ENCODE data around the gene FAM193B.
"Not testable (repeated sequence)": the region's sequence is repeated elsewhere in the genome, so short reads cannot be mapped to it uniquely, and the experiment has no call there.

The FAM193B gene

DNA sequence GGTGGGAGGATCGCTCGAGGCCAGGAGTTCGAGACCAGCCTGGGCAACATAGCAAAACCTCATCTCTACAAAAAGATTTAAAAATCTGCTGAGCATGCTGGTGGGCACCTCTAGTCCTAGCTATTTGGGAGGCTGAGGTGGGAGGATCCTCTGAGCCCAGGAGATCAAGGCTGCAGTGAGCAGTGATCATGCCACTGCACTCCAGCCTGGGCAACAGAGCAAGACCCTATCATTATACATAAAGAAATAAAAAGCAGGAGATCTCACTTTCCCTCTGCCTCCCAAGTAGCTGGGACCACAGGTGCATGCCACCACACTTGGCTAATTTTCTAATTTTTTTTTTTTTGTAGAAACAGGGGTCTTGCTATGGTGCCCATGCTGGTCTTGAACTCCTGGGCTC is 68.6 kb downstream of the FAM193B start:
- not testable (repeated sequence) for DNase-seq (ENCODE audit: low spot score)

DNA sequence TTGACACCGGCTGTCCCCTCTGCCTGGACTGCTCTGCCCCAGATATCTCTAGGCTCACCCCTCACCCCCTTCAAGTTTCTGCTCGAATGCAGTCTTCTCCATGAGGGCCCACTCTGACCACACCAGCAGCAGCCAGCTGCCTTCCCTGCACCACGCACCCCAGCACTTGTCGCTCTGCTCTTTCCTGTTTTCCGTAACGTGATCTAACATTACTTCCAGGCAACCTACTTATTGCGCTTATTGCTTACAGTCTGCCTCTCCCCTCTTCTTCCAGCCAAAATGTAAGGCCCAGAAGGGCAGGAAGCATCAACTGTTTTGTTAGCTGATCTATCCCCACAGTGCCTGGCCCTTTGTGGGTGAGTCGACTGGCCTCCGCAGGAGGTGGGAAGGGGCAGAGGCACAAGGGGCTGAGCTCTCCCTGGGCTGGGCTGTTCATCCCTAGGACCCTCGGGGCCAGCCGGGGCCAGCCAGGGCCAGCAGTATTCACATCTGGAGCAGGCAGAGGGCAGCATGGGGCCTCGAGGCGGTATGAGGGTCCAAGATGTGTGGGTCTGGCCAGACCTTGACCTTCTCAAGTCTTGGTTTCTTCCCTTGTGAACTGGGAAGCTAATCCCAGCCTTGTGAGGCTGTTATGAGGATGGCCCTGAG is 69.3 kb downstream of the FAM193B start:
- no peak for DNase-seq (ENCODE audit: low spot score)

DNA sequence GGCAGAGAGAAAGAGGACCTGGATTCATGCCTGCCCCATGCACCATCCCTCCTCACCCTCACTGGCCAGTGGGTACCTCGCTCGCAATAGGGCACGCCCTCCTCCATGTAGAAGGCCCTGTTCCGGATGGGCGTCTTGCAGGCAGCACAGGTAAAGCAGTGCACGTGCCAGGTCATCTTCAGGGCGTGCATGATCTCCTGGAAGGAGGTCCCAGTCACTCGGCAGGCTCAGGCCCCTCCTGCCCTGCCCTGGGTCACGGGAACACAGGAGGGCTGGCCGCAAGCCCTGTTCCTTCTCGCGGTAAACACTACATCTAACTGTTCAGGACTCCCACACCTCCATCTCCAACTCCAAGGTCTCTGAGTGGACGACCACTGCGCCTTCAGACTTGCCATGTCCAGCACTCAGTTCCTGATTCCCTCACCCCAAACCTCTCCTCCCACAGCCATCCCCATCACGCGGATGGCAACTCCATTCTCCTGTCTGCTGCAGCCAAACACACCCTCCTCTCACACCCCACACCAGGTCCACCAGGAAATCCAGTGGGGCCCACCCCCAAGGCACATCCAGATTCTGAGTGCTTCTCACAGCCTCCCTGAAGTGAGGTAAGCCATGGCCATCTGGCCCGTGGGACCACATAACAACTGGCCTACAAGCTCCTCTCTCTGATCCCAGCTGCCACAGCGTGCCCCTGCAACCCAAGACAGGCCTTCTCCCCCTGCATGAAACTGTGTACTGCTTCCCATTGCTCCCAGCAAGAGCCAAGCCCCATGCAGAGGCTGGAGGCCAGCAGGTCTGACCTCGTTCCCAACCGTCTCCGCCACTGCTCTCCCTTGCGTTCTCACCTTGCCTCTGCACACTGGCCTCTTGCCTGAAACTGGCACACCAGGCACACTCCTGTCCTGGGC is 70.1 kb downstream of the FAM193B start:
- no peak for DNase-seq (ENCODE audit: low spot score)

DNA sequence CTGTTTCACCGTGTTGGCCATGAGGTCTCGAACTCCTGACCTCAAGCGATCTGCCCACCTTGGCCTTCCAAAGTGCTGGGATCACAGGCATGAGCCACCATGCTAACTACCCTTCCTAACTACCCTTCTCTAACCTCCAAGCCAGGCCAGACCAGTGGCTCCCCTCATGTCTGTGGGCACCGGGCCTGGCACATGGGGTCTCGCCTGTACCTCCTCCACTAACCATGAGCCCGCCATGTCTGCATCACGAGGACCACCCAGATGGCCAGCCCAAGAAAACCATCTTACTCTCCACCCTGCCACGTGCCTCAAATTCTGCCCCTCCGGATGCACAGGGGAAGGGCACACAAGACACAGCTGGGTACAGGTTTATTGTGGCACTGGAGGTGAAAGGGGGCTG is 71.3 kb downstream of the FAM193B start:
- DNase-seq (ENCODE audit: low spot score), result no peak

DNA sequence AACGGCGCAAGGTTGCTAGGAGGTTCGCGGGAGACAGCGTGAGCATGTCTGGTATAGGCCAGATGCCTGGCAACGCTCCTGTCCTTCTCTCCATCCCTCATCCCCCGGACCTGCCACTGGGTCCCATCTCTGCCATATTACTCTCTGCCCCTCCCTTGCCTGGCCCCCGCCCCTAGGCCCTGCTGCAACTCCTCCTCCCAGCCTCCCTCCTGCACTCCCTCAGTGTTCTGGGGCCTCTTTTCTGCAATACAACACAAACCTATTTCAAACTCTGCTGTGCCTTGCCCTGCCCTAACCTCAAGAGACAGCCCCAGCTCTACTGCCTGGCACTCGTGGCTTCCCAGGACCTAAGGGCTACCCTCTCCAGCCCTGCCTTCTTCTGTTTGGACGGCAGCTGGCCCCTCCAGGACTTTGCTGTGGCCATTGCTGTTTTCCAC is 72.0 kb downstream of the FAM193B start:
- DNase-seq (ENCODE audit: low spot score), result no peak

DNA sequence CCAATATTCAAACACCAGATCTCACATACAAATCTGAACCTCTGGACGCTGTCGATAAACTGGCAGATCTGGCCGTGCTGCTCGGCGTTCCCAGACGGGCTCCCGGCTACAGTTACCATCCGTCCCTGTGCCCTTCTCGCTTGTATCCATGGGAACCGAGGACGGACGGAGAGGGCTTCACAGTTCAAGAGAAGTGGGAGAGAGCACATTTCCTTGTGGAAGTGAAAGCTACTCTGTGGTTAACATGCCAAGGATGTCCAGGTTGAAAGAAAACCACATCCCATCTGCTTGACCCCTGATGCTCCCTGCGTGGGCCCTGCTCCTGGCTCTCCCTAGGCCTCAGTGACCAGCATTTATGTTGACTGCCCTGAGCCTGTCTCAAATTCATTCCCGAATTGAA is 74.6 kb downstream of the FAM193B start:
- no peak for DNase-seq (ENCODE audit: low spot score)

DNA sequence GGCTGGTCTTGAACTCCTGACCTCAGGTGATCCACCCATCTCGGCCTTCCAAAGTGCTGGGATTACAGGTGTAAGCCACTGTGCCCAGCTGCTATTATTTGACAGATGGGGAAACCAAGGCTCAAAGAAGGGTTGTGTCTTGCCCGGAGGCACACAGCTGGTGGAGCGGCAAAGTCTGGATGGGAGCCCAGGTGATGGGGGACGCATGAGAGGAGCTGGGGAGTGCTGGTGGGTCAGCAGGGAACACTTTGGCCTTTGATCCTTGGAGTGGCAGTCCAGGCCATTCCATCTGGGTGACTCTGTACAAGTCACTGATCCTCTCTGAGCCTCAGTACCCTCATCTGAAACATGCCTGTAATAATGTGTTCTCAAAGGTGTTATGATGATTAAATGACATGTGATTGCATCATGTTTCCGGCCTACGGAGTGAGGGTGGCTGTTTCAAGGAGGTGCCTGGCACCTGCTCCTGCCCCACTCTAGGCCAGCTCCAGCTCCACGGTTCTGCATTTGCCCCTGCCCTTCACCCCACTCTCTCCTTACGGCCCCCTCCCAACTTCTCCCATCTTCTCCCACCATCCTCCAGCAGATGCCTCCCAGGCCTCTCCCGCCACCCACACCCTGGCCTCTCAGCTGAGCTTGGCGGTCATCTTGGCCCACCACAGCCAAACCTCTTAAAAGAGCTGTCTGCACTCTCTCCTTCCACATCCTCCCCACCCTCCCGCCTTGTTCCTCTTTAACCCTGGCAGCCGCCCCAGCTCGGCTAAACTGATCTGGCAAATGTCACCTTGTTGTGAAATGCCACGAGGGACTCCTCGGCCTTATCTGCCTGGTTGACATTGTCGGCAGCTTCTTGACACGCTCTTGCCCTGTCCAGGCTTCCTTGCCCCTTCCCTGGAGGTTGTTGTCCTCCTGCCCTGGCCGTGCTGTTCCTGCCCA is 75.4 kb downstream of the FAM193B start:
- DNase-seq (ENCODE audit: low spot score), result no peak

DNA sequence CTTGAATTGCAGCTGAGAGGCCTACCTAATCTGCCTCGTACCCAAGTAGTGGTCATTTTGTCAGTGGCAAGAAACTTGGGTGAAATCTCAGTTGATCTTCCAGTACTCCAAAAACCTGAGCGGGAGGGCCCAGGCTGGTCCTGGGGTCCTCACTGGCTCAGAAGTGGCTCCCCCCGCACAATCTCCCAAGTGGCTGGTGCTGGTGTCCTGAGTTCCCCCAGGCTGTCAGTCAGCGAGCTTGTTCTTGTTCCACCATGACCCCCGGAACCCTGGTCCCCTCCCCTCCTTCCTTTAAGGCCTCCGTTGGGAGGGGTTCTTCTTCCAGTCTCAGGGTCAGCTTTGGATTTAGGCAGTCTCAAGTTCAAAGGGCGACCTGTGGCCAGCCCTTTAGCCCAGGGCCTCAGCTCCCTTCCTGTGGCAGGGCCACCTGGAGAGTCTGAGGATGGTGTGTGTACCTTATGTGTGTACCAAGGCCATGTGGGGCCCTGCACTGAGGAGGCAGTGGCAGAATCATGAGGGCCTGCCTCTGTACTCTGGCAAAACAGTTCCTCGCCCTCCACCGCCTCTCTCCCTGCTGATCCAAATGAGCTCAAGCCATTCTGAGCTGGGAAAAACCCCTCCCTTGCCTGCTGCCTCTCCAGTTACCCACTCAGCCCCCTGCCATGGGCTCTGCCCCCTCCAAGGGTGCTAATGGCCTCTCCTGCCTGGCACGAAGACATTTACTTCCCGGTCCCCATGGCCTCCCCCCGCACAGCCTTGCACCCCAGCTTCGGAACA is 76.5 kb downstream of the FAM193B start:
- DNase-seq (ENCODE audit: low spot score), result no peak

DNA sequence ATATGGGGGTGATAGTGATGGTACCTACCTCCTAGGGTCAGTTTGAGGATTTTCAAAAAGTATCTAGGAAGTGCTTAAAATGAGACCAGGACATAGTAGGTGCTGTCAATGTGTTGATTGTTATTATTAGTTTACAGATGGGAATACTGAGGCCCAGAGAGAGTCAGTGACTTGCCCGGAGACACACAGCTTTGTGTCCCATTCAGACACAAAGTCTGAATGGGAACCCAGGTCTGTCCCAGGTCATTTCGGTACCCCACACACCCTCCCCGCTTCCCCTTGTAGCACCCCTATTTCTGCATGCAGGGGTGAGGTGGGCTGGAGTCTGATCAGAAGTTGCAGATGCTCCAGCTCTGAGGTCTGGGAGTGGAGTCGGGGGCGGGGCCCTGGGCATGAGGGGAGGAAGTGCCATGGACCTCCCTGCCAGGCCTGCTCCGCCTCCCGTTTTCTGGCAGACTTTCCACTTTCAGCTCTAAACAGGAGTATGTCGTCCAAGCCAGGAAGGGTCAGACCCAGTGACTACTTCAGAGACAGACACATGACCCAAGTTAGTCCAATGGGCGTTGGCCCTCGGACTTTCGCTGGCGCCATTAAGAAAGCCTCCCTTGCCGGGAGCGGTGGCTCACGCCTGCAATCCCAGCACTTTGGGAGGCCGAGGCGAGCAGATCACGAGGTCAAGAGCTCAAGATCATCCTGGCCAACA is 77.7 kb downstream of the FAM193B start:
- DNase-seq (ENCODE audit: low spot score), result no peak

DNA sequence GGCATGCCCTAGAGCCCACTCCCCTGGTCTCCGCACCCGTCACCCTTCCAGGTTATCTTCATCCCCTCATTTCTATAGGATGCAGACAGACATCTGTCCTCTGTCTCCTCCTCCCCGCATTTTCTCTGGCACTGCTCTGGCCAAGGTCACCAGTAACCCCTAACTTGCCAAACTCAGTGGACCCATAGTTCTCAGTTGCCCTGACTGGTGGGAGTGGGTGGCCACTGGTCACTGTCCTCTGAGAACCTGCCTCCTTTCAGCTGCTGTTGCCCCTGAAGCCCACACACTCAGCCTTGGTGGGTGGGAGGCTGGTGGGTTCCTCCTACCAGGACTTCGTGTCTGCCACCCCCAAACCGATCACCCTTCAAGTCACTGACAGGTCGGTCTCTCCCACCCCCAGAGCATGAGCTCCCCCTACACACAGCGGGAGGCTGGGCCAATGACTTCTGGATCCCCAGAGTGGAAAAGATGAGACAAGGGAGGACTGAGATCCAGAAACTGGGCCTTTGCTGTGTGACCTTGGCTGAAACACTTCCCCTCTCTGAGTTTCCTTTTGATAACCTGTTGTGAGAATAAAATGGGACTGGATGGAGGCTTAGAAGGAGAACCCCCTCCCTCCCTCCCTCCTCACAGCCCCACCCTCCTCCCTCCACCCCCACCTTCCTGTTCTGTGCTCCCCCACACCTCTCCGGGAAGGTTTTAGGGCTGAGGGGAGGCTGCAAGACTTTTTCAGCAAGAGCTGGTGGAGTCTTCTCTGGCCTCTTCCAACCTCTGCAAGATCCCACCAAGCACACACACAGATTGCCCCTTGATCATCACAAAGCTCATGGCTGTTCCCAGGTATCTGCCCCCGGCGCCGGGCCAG is 78.6 kb downstream of the FAM193B start:
- no peak for DNase-seq (ENCODE audit: low spot score)

DNA sequence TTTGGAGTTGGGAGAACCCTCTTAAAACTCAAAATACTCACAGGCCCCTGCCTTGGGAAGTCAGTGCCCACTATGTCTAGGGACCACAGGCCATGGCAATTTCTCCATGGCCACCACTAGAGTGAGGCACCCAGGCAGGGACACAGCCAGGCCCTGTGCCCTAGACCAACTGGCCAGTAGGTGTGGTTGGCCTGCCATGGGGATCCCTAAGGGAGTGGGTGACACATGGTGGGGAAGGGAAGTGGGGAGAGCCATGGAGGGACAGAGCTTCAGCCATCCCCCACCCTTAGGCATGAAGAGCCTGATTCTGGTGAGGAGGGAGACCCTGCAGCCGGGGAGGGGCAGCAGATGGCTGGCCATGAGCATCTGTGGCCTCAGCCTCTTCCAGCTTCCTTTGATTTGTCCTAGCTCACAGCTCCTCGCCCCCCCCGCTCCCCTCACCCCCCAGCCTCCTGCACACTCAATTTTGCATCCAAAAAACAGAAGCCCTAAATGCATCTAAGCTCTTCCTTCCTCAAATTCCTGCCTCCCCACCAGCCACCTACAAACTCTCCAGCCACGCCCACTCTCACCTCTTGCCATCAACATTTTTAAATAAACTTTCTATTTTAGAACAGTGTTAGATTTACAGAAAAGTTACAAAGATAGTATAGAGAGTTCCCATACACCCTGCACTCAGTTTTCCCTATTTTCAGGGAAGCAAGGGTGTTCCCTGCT is 79.4 kb downstream of the FAM193B start:
- no peak for DNase-seq (ENCODE audit: low spot score)

DNA sequence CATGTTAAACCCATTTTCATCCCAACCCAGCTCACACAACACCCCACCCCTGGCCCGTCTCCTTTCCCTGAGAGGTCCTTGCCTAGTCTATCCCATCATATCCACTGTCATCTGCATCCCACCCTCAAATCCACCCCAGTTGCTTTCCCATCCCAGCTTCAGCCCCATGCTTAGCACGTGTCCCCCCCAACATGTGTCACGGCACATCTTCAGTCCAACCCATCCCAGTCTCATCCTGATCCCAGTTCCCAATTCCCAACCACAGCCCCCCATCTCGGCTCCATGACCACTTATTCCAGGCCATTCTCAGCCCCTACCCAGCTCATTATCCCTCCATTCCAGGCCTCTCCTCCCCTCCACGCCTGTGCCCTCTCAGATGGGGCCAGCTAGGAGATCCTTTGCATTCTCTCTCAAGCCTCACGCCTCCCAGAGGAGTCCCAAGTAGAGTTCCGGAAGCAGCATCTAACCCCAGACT is 80.3 kb downstream of the FAM193B start:
- no peak for DNase-seq (ENCODE audit: low spot score)

DNA sequence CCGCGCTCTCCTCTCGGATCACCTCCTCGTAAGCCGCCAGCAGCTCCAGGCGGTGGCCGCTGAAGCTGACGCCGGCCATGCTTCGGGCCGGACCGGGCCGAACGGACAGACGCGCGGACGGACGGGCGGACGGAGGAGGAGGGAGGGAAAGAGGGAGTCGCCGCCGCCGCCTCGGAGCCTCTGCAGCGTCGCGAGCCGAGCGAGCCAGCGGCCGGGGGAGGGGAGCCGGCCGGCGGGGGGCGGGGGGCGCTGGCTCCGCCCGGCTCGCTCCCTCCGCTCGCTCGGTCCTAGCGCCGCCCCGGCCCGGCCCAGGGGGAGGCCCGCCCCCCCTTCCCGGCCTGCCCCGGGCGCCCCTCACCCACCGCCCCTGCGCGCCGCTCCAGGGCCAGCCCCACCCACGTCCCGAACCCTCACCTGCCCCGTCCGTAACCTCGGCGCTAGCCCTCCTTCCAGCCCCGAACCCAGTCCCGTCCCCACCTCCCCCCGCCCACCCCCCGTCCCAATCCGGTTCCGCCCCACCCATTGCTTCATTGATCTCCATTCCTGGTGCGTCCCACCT is 80.8 kb downstream of the FAM193B start, which contains the start of gene DBN1:
DBN1 (minus strand) TSS at position 192 of the 559 bp plus-strand sequence; CDS start at position 79, 113 bp downstream.
- no peak for DNase-seq (ENCODE audit: low spot score)

DNA sequence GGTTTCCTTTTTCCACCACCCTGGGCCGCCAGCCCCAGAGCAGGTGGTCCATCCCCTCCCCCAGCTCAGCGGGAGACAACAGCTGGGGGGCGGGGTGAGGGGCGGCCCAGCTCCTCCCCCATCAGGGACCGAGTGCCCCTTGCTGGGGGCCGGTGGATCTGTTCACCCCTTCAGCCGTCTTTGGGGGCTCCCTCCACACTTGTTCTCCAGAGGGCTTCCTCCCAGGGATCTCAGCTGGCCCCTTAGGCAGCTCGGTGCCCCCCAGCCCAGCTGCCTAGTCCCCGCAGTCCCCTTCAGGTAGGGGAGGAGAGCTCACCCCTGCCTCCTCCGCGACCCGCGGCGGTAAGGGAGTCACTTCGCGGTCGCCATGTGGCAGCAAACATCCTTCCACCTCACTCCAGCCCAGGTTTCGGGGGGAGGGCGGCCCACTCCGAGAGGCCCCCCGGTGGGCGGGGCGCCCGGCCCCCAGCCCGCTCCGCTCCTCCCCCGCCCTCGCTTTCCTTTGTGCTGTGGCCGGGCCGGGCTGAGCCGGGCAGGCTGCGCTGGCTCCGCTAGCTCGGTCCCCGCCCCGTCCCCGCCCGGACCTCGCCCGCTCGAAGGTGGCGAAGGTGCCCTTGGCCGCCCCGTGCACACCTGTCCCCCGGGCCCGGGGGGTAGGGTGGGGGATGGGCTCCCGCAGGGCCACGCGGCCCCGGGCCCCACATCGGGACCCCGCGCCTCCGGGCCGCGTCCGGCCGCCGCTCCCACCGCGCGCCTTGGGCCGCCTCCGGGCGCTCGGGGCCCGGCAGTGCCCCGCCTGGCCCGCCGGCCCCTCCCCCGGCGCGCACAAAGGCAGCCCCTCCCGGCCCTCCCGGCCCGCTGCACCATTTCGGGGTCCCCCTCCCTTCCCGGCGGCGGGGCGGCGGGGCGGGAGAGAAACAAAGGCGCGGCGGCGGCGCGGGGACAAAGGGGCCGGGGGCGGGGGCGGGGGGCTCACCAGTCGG is 81.6 kb downstream of the FAM193B start:
- DNase-seq (ENCODE audit: low spot score), result peak; percentile 48

DNA sequence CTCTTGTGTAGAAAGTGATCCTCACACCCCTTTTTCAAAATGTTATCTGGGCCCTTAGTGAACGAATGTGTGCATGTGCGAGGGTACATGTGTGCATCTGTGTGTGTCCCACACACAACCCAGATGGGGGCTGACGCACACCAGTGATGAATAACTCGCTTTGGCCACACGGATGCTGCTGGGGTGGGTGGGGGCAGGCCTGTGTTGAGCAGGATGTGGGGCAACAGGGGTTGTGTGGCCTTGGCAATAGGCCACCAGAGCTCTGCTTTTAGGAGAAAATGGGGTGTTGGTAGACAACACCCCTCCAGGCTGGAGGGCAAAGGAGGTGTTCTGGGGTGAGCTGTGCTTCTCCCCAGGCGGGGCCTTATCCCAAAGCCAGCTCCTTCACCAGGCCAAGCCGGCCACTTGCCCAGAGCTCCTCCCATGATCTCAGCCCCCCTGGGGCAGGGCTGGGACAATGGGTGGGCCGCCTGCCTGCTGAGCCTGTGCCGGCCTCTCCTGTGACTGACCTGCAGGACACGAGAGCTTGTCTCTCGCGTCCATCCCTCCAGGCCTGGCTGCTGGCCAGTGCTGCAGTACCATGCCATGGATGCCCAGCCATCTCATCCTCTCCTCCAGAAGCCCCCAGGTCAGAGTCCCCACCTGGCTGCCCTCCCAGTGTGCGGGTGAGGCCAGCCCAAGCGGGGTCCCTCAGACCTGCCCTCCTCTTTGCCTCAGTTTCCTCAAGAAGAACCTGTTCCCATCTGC is 82.6 kb downstream of the FAM193B start:
- DNase-seq (ENCODE audit: low spot score), result peak; percentile 48

DNA sequence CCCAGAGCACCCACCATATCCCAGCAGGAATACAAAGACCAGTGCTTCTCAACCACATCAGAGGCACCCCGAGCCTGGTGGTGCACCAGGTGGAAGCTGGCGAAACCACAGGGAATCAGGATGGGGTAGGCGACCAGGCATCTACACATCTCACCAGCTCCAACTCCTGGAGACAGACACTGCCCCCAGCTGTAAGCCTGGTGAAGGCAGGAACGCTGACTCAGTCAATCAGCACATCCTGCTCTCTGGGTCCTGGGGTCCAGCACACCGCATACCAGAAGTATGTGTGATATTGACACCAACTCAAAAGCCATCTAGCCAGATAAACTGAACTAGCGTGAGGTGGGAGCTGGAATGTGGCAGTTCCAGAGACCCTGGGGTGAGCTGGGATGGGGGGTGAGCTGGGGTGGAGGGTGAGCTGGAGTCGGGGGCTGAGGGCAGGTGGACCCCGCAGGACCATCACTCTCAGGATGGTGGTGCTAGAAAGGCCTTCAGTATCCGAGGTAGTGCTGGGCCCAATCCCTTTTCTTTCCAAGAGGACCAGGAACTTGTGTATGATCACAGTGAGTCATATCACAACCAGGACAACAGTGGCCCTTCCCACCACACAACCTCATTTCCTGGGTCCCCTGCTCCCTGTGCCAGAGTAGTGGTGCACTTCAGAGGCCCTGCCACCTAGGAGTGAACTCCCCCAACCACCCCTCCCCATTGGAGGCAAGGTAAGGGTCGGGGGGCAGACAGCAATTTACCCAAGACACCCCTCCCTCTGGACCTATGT is 83.4 kb downstream of the FAM193B start:
- no peak for DNase-seq (ENCODE audit: low spot score)

All from CD4-positive, alpha-beta T cell treated with Interleukin-15 for 4 hours (primary cell).